Panc1 (cell line): Measurements from ENCODE around the gene LDLRAD4.

Experiments used
- POLR2AphosphoS5 ChIP-seq: IDR thresholded peaks from 2 replicates; pipeline ENCODE4 v1.6.1; 2012; ENCODE audit warnings: mild to moderate bottlenecking, low read depth, low read length, moderate library complexity
- SIN3A ChIP-seq: IDR thresholded peaks from 2 replicates; pipeline ENCODE4 v1.6.1; 2012; ENCODE audit warnings: low read depth, mild to moderate bottlenecking, low read length, moderate library complexity, borderline replicate concordance; ENCODE audit not compliant: insufficient read depth
- TCF7L2 ChIP-seq: IDR thresholded peaks from 2 replicates; pipeline ENCODE4 v1.6.1; 2011; ENCODE audit warnings: mild to moderate bottlenecking, low read depth, low read length, inconsistent platforms
- TF ChIP-seq, protein P1 (sequence below): fragments of 450-650 bp; IDR thresholded peaks from 2 replicates; pipeline ENCODE4 v1.5.1; 2017; ENCODE audit warnings: mild to moderate bottlenecking
- TF ChIP-seq, protein P2 (sequence below), 2 experiments: IDR thresholded peaks; 2 replicates each; pipeline ENCODE4 v1.6.1; 2011 to 2012; ENCODE audit warnings: low read depth in 2 of 2, control low read depth in 1 of 2, low read length in 1 of 2, mild to moderate bottlenecking in 1 of 2, moderate library complexity in 1 of 2; ENCODE audit not compliant: insufficient read depth in 1 of 2

DNA sequence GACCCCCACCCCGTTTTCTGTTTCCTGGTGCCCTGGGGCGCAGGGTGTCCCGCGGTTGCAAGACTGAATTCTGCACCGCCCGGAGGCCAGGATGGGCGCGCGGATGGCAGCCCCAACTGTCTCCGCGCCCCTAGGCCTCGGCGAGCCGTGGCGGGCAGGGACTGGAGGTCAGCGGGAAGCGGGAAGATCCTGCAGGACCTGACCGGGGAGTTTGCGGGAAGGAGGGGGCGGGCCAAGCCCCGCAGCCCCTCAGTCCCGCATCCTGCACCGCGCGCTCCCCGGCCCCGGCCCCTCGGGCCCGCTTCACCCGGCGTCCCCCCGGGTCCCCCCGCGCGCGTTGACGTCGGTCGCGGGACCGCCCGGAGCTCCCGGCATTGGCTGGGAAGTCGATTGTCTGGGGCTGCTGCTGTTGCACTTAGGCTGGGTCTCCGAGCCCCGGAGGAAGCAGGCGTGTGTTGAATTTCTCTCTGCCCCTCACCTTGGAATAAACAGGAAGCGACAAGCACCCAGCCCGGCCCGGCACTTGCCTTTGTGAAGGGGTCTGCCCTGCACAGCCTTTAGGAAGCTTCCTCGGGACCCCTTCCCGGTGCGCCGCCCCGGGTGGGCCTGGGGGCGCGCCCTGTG, at the start of gene LDLRAD4:
- TF ChIP-seq, protein P1, sequence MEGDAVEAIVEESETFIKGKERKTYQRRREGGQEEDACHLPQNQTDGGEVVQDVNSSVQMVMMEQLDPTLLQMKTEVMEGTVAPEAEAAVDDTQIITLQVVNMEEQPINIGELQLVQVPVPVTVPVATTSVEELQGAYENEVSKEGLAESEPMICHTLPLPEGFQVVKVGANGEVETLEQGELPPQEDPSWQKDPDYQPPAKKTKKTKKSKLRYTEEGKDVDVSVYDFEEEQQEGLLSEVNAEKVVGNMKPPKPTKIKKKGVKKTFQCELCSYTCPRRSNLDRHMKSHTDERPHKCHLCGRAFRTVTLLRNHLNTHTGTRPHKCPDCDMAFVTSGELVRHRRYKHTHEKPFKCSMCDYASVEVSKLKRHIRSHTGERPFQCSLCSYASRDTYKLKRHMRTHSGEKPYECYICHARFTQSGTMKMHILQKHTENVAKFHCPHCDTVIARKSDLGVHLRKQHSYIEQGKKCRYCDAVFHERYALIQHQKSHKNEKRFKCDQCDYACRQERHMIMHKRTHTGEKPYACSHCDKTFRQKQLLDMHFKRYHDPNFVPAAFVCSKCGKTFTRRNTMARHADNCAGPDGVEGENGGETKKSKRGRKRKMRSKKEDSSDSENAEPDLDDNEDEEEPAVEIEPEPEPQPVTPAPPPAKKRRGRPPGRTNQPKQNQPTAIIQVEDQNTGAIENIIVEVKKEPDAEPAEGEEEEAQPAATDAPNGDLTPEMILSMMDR = no peak
- TF ChIP-seq SIN3A (no peak), POLR2AphosphoS5 (no peak), TCF7L2 (no peak)
- TF ChIP-seq, protein P2, sequence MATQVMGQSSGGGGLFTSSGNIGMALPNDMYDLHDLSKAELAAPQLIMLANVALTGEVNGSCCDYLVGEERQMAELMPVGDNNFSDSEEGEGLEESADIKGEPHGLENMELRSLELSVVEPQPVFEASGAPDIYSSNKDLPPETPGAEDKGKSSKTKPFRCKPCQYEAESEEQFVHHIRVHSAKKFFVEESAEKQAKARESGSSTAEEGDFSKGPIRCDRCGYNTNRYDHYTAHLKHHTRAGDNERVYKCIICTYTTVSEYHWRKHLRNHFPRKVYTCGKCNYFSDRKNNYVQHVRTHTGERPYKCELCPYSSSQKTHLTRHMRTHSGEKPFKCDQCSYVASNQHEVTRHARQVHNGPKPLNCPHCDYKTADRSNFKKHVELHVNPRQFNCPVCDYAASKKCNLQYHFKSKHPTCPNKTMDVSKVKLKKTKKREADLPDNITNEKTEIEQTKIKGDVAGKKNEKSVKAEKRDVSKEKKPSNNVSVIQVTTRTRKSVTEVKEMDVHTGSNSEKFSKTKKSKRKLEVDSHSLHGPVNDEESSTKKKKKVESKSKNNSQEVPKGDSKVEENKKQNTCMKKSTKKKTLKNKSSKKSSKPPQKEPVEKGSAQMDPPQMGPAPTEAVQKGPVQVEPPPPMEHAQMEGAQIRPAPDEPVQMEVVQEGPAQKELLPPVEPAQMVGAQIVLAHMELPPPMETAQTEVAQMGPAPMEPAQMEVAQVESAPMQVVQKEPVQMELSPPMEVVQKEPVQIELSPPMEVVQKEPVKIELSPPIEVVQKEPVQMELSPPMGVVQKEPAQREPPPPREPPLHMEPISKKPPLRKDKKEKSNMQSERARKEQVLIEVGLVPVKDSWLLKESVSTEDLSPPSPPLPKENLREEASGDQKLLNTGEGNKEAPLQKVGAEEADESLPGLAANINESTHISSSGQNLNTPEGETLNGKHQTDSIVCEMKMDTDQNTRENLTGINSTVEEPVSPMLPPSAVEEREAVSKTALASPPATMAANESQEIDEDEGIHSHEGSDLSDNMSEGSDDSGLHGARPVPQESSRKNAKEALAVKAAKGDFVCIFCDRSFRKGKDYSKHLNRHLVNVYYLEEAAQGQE (IDR thresholded peaks at IDR 0.05; ENCODE audit: insufficient read depth in 1 of 2, low read depth in 2 of 2, low read length in 1 of 2) = no peak
